ENCODE results near the gene SH3D19.

Gene SH3D19

GRCh38 chr4:151184523-151185458 lies 140.6 kb downstream of the SH3D19 start:
- DNase-seq: no peak

- DNase-seq: no peak
Observed at GRCh38 chr4:151182455-151182996, 142.9 kb downstream of the SH3D19 start.

- no peak for DNase-seq
Observed at GRCh38 chr4:151176685-151177084, 148.7 kb downstream of the SH3D19 start.

- DNase-seq: no peak
Observed at GRCh38 chr4:151175754-151176631, 149.4 kb downstream of the SH3D19 start.

DNA sequence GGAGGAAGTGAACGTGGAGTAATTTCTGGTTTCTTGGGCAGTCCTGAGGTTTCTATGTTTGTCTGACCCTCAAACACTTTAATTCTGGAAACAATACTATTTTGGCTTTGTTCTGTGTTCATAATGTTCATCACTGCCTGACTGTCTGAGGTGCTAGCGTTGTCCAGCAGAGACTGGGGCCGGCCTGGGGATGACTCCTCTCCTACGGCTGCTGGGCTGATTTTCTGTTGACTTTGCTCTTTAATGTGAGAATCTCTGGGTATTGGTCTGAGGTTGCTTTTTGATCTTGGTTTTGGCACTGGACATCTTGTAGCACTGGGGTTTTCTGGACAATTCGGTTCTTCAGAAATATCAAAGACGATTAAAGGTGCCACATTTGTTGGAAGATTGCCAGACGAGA lies 150.2 kb downstream of the SH3D19 start:
- no peak for DNase-seq

- DNase-seq: no peak
Observed at GRCh38 chr4:151174784-151175183, 150.6 kb downstream of the SH3D19 start.

GRCh38 chr4:151173871-151174270 lies 151.5 kb downstream of the SH3D19 start:
- DNase-seq: no peak

- no peak for DNase-seq
Observed at GRCh38 chr4:151169900-151170299, 155.5 kb downstream of the SH3D19 start.

DNA sequence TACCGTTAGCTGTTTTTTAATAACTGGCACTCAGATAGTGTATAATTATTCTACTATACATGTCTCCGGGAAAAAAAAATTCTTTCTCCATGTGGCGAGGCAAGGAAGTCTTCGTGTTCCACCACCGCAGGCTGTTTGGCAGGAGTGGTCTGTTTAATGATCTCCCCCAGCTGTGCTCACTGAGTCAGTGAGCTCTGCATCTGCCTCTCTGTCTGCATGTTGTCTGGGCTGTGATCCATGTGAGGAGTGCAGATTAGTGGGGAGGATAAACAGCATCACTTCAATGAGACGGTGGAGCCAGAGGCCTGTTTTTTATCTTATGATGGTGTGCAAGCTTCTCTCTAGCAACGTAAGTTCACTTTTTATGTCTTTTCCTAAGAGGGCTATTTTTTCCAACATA lies 156.2 kb downstream of the SH3D19 start:
- no peak for DNase-seq

GRCh38 chr4:151167561-151167960 lies 157.8 kb downstream of the SH3D19 start:
- DNase-seq: no peak

- DNase-seq: no peak
Observed at GRCh38 chr4:151166636-151167035, 158.8 kb downstream of the SH3D19 start.

DNA sequence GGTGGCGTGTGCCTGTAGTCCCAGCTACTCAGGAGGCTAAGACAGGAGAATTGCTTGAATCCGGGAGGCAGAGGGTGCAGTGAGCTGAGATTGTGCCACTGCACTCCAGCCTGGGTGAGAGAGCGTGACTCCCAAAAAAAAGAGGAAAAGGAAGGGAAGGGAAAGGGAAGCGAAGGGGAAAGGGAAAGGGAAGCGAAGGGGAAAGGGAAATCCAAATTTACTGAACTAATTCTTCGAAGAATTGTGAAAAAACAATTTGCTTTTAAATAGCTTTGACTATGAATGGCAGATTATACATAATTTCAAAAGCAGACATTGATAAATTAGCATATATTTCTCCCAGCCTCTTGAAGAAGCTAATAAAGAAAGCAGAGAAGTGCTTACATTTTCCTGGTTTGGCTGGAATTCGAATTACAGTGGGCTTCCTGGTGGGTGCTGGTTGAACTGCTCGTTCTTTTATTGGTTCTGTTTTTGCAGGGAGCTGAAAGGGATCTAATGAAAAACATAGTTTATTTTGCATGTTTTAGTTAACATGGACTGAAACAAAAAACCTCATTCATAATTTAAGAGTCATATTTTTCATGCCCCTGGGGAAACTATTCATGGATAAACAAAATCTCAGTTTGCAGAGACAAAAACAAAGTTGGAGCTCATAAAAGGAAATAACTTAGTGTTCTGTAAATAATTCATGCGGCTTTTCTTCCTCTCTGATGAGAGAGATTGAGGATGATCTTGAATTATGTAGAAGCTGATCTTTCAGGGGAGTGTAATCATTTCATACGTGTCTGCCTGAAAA lies 160.0 kb downstream of the SH3D19 start:
- DNase-seq: no peak

- no peak for DNase-seq
Observed at GRCh38 chr4:151163855-151164254, 161.6 kb downstream of the SH3D19 start.

GRCh38 chr4:151158979-151159378 lies 166.4 kb downstream of the SH3D19 start:
- DNase-seq: no peak

- no peak for DNase-seq
Observed at GRCh38 chr4:151157543-151157942, 167.9 kb downstream of the SH3D19 start.

DNA sequence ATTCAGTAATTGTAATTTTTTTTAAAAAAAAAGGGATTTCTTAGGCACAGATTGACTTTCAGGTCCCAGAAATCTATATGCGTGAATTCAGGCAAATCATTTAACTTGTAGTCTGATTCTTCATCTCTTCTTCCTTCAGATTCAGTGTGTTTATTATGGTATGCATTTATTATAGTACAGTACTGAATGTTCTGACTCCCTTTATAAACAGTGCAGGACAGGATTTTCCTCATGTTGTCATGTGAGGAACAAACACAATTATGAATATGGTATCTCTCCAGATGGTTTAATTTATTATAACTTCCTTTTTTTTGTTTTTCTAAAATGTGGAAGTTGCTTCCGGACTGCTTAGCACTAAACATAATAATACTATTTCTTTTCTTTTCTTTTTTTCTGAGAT lies 171.8 kb downstream of the SH3D19 start:
- no peak for DNase-seq

DNA sequence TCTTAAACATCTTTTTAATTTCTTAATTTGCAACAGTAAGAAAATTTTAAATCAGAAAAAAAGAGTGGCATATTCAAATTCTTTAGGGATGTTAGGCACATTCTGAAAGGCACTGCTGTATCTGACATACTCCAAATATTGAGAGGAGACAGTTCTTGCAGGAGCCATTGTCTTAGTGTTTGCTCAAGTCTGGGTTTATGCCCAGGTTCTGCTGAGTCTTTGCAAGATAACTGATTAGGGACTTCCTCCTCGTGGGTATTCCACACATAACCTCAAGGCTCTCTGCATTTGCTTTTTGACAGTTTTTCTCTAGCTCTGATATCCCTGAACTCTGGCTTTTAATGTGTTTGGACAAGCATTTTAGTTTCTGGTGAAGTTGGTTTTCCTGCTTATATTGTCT lies 173.4 kb downstream of the SH3D19 start:
- no peak for DNase-seq

DNA sequence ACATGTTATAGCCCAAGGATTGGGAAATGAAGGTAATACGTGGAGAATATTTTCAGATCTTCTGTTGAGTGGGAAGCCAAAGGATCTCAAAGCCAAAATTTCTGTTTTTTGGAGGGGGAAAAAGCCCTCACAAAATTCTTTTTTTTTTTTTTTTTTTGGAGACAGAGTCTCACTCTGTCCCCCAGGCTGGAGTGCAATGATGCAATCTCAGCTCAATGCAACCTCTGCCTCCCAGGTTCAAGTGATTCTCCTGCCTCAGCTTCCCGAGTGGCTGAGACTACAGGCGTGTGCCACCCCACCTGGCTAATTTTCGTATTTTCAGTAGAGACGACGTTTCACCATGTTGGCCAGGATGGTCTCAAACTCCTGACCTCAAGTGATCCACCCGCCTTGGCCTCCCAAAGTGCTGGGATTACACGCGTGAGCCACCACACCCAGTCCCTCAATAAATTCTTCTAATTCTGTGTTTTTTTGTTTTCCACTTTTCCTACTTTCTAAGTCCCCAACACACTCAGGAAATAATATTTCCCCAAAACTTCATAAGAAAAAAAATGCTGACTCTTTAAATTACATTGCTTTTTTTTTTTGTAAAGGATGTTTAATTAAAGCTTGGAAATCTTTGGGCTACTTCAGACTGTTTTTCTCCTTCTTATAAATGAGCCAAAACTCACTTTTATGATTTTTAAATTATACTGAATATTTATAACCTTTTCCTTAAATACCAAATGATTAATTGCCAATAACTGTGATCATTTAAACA lies 174.4 kb downstream of the SH3D19 start:
- no peak for DNase-seq

- no peak for DNase-seq
Observed at GRCh38 chr4:151148261-151148660, 177.1 kb downstream of the SH3D19 start.

DNA sequence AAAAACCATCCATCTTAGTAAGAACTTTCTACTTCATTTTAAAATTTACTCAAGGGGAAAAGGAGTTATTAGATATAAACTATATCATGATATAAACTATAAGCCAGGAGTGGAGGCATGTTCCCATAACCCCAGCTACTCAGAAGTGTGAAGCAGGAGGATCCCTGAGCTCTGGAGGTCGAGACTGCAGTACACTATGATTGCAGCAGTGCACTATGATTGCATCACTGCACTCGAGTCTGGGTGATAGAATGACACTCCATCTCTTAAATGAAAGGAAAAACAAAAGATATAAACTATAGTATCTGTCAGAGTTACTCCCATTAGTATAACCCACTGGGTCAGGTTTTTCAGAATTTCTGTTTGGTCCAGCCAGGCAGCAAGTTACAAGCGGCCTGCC lies 178.4 kb downstream of the SH3D19 start:
- no peak for DNase-seq

DNA sequence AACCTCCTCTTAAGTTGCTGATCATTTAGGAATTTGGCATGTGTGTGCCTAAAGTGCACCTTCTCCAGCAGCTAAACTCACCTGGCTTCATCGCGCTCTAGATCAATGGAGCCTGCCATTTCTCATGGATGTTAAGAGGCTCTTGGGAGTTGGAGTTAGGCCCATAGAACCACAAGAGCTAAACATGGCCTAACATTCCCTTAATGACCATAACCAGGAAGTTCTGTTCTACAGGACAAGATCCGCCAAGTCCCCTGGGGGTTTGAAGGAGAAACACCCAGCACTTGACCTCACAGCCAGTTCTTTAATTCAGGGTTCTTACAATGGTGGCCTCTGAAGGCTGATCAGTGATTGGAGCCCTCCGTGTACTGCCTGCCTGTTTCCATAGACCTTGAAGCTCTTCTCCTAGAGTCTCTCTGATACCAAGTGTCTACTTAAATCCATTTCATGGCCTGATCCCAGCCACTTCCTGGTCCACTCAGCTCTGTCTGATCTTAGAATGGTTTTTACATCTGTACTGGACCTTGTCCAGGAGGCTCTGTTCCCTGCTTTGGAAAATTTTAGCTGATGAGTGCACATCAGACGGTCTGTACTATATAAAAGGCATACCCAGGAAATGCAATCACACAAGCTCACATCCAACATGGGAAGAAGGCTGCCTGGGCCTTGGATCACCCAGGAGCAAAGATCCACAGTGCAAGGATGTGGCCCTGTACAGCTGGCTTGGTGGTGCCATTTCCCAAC lies 180.9 kb downstream of the SH3D19 start:
- no peak for DNase-seq
